ENCODE results near the gene KLHDC4. TPM values are rescaled to one million over a fixed set of nuclear protein-coding genes. Genes with fewer than 3 reads are reported as not detected.

KLHDC4 gene
- polyA plus RNA-seq, 2 donors: 20.0 to 32.4 TPM

- Histone ChIP-seq H3K27ac (ENCODE audit: low read depth in 2 of 2, low read length in 1 of 2) (no peak overlapping the region), H3K9me3 (ENCODE audit: control insufficient read depth in 2 of 2, insufficient read depth in 1 of 2, low read depth in 1 of 2, low read length in 1 of 2) (no peaks in the 10 kb centered on the region), H3K4me3 (ENCODE audit: low read depth in 1 of 2, low read length in 2 of 2) (no peak overlapping the region), H3K36me3 (ENCODE audit: control insufficient read depth in 2 of 2, insufficient read depth in 2 of 2, low read length in 1 of 2) (peaks cover 15 to 57% of the 10 kb centered on the region in 2 donors), H3K4me1 (ENCODE audit: control insufficient read depth in 2 of 2, insufficient read depth in 2 of 2, low read length in 1 of 2) (peaks cover 0 to 2% of the 10 kb centered on the region in 2 donors), H3K27me3 (ENCODE audit: control insufficient read depth in 1 of 2, insufficient read depth in 2 of 2, low read length in 2 of 2) (no peaks in the 10 kb centered on the region)
- WGBS, 2 donors: 71 to 76% methylated on average over 28 to 31 of the region's 31 CpGs
Observed at GRCh38 chr16:87705771-87706277, 60.0 kb downstream of the KLHDC4 start.

DNA sequence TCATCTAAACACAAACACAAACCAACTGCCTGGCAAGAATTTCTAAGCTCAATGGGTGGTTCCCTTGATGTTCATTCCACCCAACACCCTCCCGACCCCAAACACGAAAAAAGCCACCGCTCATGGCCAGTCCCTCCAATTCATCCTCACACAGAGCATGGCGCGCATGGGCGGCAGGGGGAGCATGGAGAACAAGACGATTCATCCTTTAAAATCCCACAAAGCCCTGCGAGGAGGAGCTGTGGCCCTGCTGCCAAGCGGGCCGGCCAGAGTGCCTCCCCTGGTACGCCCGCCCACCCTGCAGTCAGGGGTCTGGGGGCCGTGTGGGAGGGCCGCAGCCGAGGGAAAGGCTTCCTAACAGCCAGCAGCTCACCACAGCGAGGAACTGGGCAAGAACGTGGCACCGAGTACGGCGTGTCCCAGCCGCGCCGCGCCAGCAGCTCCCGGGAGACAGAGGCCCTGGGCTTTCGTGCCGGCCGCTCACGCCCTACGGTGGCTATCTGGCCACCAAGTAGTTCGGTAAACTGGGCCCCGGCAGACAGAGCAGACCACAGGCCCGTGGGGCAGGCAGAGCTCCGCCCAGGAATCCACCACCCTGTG lies 60.9 kb downstream of the KLHDC4 start:
- H3K9me3 ChIP-seq (ENCODE audit: control insufficient read depth in 2 of 2, insufficient read depth in 1 of 2, low read depth in 1 of 2, low read length in 1 of 2): no peaks in the 10 kb centered on the region
- peaks cover 0 to 2% of the 10 kb centered on the region in 2 donors for H3K4me1 ChIP-seq (ENCODE audit: control insufficient read depth in 2 of 2, insufficient read depth in 2 of 2, low read length in 1 of 2)
- peaks cover 15 to 50% of the 10 kb centered on the region in 2 donors for H3K36me3 ChIP-seq (ENCODE audit: control insufficient read depth in 2 of 2, insufficient read depth in 2 of 2, low read length in 1 of 2)
- 93 to 94% methylated on average over 34 of the region's 34 CpGs for WGBS, 2 donors
- no peak overlapping the region for H3K27ac ChIP-seq (ENCODE audit: low read depth in 2 of 2, low read length in 1 of 2)
- no peak overlapping the region for H3K4me3 ChIP-seq (ENCODE audit: low read depth in 1 of 2, low read length in 2 of 2)
- H3K27me3 ChIP-seq (ENCODE audit: control insufficient read depth in 1 of 2, insufficient read depth in 2 of 2, low read length in 2 of 2): no peaks in the 10 kb centered on the region

DNA sequence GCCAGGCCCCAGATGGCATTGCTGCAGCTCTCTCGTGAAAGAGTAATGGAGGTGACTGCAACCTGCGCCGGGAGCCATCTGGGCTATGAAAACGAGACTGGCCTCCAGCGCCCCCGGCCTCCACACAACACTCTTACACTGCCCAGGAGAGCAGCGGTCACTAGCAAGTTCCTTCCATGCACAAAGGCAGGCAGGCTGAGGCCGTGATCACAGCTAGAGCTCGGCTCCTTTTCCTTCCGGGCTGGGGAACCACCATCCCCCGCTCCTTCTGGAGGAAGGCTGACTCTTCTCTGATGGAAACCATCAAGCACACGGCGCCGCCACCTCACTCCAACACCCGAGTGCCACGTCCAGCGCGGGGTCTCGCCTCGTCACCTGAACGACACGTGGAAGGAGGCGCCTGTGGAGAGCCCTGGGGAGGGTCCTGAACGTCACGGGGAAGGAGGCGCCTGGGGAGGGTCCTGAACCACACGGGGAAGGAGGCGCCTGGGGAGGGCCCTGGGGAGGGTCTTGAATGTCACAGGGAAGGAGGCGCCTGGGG lies 61.9 kb downstream of the KLHDC4 start:
- H3K36me3 ChIP-seq (ENCODE audit: control insufficient read depth in 2 of 2, insufficient read depth in 2 of 2, low read length in 1 of 2): peaks cover 13 to 43% of the 10 kb centered on the region in 2 donors
- H3K9me3 ChIP-seq (ENCODE audit: control insufficient read depth in 2 of 2, insufficient read depth in 1 of 2, low read depth in 1 of 2, low read length in 1 of 2): no peaks in the 10 kb centered on the region
- H3K27ac ChIP-seq (ENCODE audit: low read depth in 2 of 2, low read length in 1 of 2): no peak overlapping the region
- 88 to 91% methylated on average over 29 of the region's 29 CpGs for WGBS, 2 donors
- no peak overlapping the region for H3K4me3 ChIP-seq (ENCODE audit: low read depth in 1 of 2, low read length in 2 of 2)
- peaks cover 0 to 2% of the 10 kb centered on the region in 2 donors for H3K4me1 ChIP-seq (ENCODE audit: control insufficient read depth in 2 of 2, insufficient read depth in 2 of 2, low read length in 1 of 2)
- H3K27me3 ChIP-seq (ENCODE audit: control insufficient read depth in 1 of 2, insufficient read depth in 2 of 2, low read length in 2 of 2): no peaks in the 10 kb centered on the region

DNA sequence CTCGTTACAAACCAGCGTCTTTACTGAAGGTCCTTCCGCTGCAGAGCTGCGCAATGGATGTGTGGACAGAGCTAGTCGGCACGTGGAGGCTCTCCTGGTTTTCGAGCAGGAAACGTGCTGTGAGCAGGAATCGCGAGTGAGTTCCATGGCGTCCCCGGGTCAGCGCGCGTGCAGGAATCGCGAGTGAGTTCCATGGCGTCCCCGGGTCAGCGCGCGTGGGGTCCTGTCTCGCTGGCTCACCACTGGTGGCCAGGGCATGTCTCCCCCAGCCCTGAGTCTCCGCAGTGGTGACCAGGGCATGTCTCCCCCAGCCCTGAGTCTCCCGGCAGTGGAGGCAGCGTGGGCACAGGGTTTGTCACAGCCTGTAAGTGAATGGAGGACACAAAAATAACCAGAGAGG lies 62.7 kb downstream of the KLHDC4 start:
- Histone ChIP-seq H3K4me1 (ENCODE audit: control insufficient read depth in 2 of 2, insufficient read depth in 2 of 2, low read length in 1 of 2) (peaks cover 0 to 2% of the 10 kb centered on the region in 2 donors), H3K4me3 (ENCODE audit: low read depth in 1 of 2, low read length in 2 of 2) (no peak overlapping the region), H3K27me3 (ENCODE audit: control insufficient read depth in 1 of 2, insufficient read depth in 2 of 2, low read length in 2 of 2) (no peaks in the 10 kb centered on the region), H3K9me3 (ENCODE audit: control insufficient read depth in 2 of 2, insufficient read depth in 1 of 2, low read depth in 1 of 2, low read length in 1 of 2) (no peaks in the 10 kb centered on the region), H3K36me3 (ENCODE audit: control insufficient read depth in 2 of 2, insufficient read depth in 2 of 2, low read length in 1 of 2) (peaks cover 10 to 39% of the 10 kb centered on the region in 2 donors), H3K27ac (ENCODE audit: low read depth in 2 of 2, low read length in 1 of 2) (no peak overlapping the region)
- 87 to 89% methylated on average over 26 of the region's 26 CpGs for WGBS, 2 donors

GRCh38 chr16:87702325-87702811 lies 63.4 kb downstream of the KLHDC4 start:
- H3K27ac ChIP-seq (ENCODE audit: low read depth in 2 of 2, low read length in 1 of 2): no peak overlapping the region
- peaks cover 0 to 2% of the 10 kb centered on the region in 2 donors for H3K4me1 ChIP-seq (ENCODE audit: control insufficient read depth in 2 of 2, insufficient read depth in 2 of 2, low read length in 1 of 2)
- no peak overlapping the region for H3K4me3 ChIP-seq (ENCODE audit: low read depth in 1 of 2, low read length in 2 of 2)
- H3K27me3 ChIP-seq (ENCODE audit: control insufficient read depth in 1 of 2, insufficient read depth in 2 of 2, low read length in 2 of 2): no peaks in the 10 kb centered on the region
- 52 to 56% methylated on average over 13 to 19 of the region's 19 CpGs for WGBS, 2 donors
- peaks cover 10 to 32% of the 10 kb centered on the region in 2 donors for H3K36me3 ChIP-seq (ENCODE audit: control insufficient read depth in 2 of 2, insufficient read depth in 2 of 2, low read length in 1 of 2)
- H3K9me3 ChIP-seq (ENCODE audit: control insufficient read depth in 2 of 2, insufficient read depth in 1 of 2, low read depth in 1 of 2, low read length in 1 of 2): no peaks in the 10 kb centered on the region

DNA sequence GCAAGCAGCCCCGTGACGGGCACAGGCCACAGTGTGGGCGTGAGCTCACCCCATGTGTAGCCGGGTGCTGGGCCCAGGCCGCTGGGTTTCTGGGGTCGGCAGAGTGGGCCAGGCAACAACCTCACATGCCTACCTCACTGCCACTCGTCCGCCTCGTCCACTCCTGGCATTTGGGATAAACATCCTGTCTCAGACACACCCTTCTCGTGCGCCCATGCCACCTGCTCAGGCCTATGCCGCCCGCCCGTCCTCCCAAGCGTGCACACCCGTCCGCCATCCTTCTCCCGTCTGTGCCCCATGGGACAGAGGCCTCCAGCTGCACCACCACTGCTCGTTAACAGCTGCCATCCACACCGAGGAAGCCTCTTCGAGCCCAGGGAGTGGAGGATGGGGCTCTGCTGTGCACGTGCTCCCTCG lies 64.3 kb downstream of the KLHDC4 start:
- 83 to 90% methylated on average over 23 of the region's 23 CpGs for WGBS, 2 donors
- H3K4me1 ChIP-seq (ENCODE audit: control insufficient read depth in 2 of 2, insufficient read depth in 2 of 2, low read length in 1 of 2): peaks cover 0 to 2% of the 10 kb centered on the region in 2 donors
- no peak overlapping the region for H3K4me3 ChIP-seq (ENCODE audit: low read depth in 1 of 2, low read length in 2 of 2)
- H3K9me3 ChIP-seq (ENCODE audit: control insufficient read depth in 2 of 2, insufficient read depth in 1 of 2, low read depth in 1 of 2, low read length in 1 of 2): no peaks in the 10 kb centered on the region
- H3K36me3 ChIP-seq (ENCODE audit: control insufficient read depth in 2 of 2, insufficient read depth in 2 of 2, low read length in 1 of 2): peaks cover 10 to 31% of the 10 kb centered on the region in 2 donors
- H3K27me3 ChIP-seq (ENCODE audit: control insufficient read depth in 1 of 2, insufficient read depth in 2 of 2, low read length in 2 of 2): no peaks in the 10 kb centered on the region
- H3K27ac ChIP-seq (ENCODE audit: low read depth in 2 of 2, low read length in 1 of 2): no peak overlapping the region

DNA sequence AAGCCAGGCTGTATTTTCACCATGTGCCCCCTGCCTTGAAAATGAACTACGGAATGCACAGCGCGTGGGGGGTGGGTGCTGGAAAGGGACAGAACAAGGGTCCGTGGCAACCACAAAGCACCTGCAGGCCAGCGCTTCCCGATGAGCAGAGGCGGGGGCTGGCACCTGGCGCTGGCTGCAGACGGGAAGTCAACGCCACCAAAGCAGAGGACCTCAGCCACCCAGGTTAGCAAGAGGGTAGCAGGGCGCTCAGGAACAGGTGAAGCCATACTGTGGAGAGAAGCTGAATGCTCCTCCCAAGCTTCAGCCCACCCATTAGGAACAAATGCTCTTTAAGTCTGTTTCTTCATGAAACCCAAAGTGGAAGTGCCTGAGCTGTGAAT lies 64.7 kb downstream of the KLHDC4 start:
- Histone ChIP-seq H3K36me3 (ENCODE audit: control insufficient read depth in 2 of 2, insufficient read depth in 2 of 2, low read length in 1 of 2) (peaks cover 10 to 34% of the 10 kb centered on the region in 2 donors), H3K4me1 (ENCODE audit: control insufficient read depth in 2 of 2, insufficient read depth in 2 of 2, low read length in 1 of 2) (peaks cover 0 to 2% of the 10 kb centered on the region in 2 donors), H3K9me3 (ENCODE audit: control insufficient read depth in 2 of 2, insufficient read depth in 1 of 2, low read depth in 1 of 2, low read length in 1 of 2) (no peaks in the 10 kb centered on the region), H3K27me3 (ENCODE audit: control insufficient read depth in 1 of 2, insufficient read depth in 2 of 2, low read length in 2 of 2) (no peaks in the 10 kb centered on the region), H3K4me3 (ENCODE audit: low read depth in 1 of 2, low read length in 2 of 2) (no peak overlapping the region), H3K27ac (ENCODE audit: low read depth in 2 of 2, low read length in 1 of 2) (no peak overlapping the region)
- 91 to 92% methylated on average over 11 of the region's 11 CpGs for WGBS, 2 donors

DNA sequence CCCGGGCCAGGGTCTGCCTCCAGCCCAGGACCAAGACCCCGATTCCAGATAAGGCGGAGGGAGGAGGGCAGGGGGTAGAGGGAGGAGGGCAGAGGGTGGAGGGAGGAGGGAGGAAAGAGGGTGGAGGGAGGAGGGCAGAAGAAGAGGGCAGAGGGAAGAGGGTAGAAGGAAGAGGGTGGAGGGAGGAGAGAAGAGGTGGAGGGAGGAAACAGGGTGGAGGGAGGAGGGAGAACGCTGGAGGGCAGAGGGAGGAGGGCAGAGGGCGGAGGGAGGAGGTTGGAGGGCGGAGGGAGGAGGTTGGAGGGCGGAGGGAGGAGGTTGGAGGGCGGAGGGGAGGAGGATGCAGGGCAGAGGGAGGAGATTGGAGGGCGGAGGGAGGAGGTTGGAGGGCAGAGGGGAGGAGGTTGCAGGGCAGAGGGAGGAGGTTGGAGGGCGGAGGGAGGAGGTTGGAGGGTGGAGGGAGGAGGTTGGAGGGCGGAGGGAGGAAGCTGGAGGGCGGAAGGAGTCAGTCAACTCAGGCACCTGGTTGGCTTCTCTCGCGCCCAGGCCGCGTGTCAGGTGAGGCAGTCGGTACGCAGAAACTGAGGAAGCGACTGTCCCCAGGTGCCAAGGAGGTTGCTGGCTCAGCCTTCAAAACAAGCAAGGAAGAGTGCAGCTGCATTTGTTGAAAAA lies 65.2 kb downstream of the KLHDC4 start:
- Histone ChIP-seq H3K4me3 (ENCODE audit: low read depth in 1 of 2, low read length in 2 of 2) (no peak overlapping the region), H3K27ac (ENCODE audit: low read depth in 2 of 2, low read length in 1 of 2) (no peak overlapping the region), H3K27me3 (ENCODE audit: control insufficient read depth in 1 of 2, insufficient read depth in 2 of 2, low read length in 2 of 2) (no peaks in the 10 kb centered on the region), H3K9me3 (ENCODE audit: control insufficient read depth in 2 of 2, insufficient read depth in 1 of 2, low read depth in 1 of 2, low read length in 1 of 2) (no peaks in the 10 kb centered on the region), H3K4me1 (ENCODE audit: control insufficient read depth in 2 of 2, insufficient read depth in 2 of 2, low read length in 1 of 2) (peaks cover 0 to 2% of the 10 kb centered on the region in 2 donors), H3K36me3 (ENCODE audit: control insufficient read depth in 2 of 2, insufficient read depth in 2 of 2, low read length in 1 of 2) (peaks cover 10 to 39% of the 10 kb centered on the region in 2 donors)
- 85 to 87% methylated on average over 19 of the region's 19 CpGs for WGBS, 2 donors

- Histone ChIP-seq H3K27me3 (ENCODE audit: control insufficient read depth in 1 of 2, insufficient read depth in 2 of 2, low read length in 2 of 2) (no peaks in the 10 kb centered on the region), H3K36me3 (ENCODE audit: control insufficient read depth in 2 of 2, insufficient read depth in 2 of 2, low read length in 1 of 2) (peaks cover 9 to 36% of the 10 kb centered on the region in 2 donors)
- 82% methylated on average over 20 of the region's 20 CpGs for WGBS, 2 donors
Observed at GRCh38 chr16:87698676-87699199, 67.0 kb downstream of the KLHDC4 start.

More at GRCh38 chr16:87698676-87699199, 67.0 kb downstream of the KLHDC4 start:
- Histone ChIP-seq H3K4me1 (ENCODE audit: control insufficient read depth in 2 of 2, insufficient read depth in 2 of 2, low read length in 1 of 2) (peaks cover 0 to 2% of the 10 kb centered on the region in 2 donors), H3K4me3 (ENCODE audit: low read depth in 1 of 2, low read length in 2 of 2) (no peak overlapping the region), H3K27ac (ENCODE audit: low read depth in 2 of 2, low read length in 1 of 2) (no peak overlapping the region), H3K9me3 (ENCODE audit: control insufficient read depth in 2 of 2, insufficient read depth in 1 of 2, low read depth in 1 of 2, low read length in 1 of 2) (no peaks in the 10 kb centered on the region)

Data from esophagus (tissue), 2 donors.